ENCODE data around the gene ACSL5.

DNA sequence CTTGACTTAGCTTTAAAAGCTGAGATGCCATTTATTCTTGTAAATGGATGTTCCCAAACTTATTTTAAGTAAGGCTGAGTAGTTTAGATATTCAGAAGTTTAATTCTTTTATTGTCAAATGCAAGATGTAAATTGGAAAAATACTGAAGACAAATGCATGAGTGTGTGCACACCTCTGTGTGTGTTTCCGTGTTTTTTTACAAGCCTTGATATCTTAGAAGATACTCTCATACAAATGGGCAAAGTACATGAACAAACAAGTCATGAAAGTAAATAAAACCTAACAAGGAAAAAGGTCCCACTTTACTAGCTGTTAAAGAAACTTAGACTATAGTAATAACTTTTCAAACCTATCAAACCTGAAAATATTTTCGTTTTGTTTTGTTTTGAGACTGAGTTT is 29.0 kb downstream of the ACSL5 start:
- TF ChIP-seq, protein P1, sequence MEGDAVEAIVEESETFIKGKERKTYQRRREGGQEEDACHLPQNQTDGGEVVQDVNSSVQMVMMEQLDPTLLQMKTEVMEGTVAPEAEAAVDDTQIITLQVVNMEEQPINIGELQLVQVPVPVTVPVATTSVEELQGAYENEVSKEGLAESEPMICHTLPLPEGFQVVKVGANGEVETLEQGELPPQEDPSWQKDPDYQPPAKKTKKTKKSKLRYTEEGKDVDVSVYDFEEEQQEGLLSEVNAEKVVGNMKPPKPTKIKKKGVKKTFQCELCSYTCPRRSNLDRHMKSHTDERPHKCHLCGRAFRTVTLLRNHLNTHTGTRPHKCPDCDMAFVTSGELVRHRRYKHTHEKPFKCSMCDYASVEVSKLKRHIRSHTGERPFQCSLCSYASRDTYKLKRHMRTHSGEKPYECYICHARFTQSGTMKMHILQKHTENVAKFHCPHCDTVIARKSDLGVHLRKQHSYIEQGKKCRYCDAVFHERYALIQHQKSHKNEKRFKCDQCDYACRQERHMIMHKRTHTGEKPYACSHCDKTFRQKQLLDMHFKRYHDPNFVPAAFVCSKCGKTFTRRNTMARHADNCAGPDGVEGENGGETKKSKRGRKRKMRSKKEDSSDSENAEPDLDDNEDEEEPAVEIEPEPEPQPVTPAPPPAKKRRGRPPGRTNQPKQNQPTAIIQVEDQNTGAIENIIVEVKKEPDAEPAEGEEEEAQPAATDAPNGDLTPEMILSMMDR (IDR thresholded peaks at IDR 0.05; ENCODE audit: control extremely low read depth in 1 of 3, insufficient read depth in 1 of 3, low read depth in 1 of 3, low read length in 3 of 3), result no peak
- TF ChIP-seq POLR2A (IDR thresholded peaks at IDR 0.05; ENCODE audit: control extremely low read depth in 1 of 2, low read depth in 2 of 2, low read length in 2 of 2) (no peak), GABPA (IDR thresholded peaks at IDR 0.05; ENCODE audit: borderline replicate concordance, insufficient read depth, low read length) (no peak), EP300 (IDR thresholded peaks at IDR 0.05; ENCODE audit: borderline replicate concordance in 1 of 2, low read depth in 2 of 2, low read length in 2 of 2) (no peak), TCF12 (IDR thresholded peaks at IDR 0.05; ENCODE audit: low read depth, low read length) (no peak), SUZ12 (IDR thresholded peaks at IDR 0.05; ENCODE audit: low read length) (no peak), HDAC2 (IDR thresholded peaks at IDR 0.05; ENCODE audit: borderline replicate concordance in 1 of 2, low read depth in 2 of 2, low read length in 2 of 2) (no peak), RAD21 (IDR thresholded peaks at IDR 0.05 in 1 of 2, conservative IDR thresholded peaks at IDR 0.05 in 1 of 2; ENCODE audit: low read depth in 2 of 2, low read length in 2 of 2) (no peak), CREB1 (IDR thresholded peaks at IDR 0.05) (no peak), EZH2 (IDR thresholded peaks at IDR 0.05; ENCODE audit: low read depth, low read length, severe bottlenecking) (no peak), FOSL1 (IDR thresholded peaks at IDR 0.05; ENCODE audit: insufficient read depth, low read depth, low read length) (no peak), NRF1 (IDR thresholded peaks at IDR 0.05; ENCODE audit: low read depth, low read length) (no peak), SIN3A (conservative IDR thresholded peaks at IDR 0.05 in 1 of 2, IDR thresholded peaks at IDR 0.05 in 1 of 2; ENCODE audit: low read depth in 1 of 2, low read length in 2 of 2) (no peak), SP1 (IDR thresholded peaks at IDR 0.05; ENCODE audit: low read depth, low read length) (no peak)
